Naive thymus-derived CD4-positive, alpha-beta T cell (primary cell): ENCODE data around the gene SPTBN2. TPM values are rescaled to one million over a fixed set of nuclear protein-coding genes. Genes with fewer than 3 reads are reported as not detected.

Experiments
- ATAC-seq: fragments of 150-1000 bp; cut with Tn5 transposase; 2 replicates; pipeline ENCODE4 v1.10.0; 2021; ENCODE audit warnings: mild to moderate bottlenecking, moderate library complexity
- CTCF ChIA-PET: fragments of 350-600 bp; sonication (Branson Sonifier 250); formaldehyde crosslinking; loops from one replicate; lab custom pipeline; 2021; ENCODE audit warnings: antibody characterized with exemption; lab: Charles Lee
- POLR2A ChIA-PET: fragments of 350-600 bp; sonication (Branson Sonifier 250); formaldehyde crosslinking; loops from one replicate; lab custom pipeline; 2021; ENCODE audit warnings: antibody characterized with exemption, inconsistent platforms; lab: Charles Lee
- DNase-seq, 9 donors: peaks; one replicate each; pipeline versions ENCODE4 v3.0.0 to v3.0.0-alpha.2; 2020 to 2022; ENCODE audit warnings: mixed read lengths in 1 of 9
- H3K27ac ChIP-seq: one replicate; pipeline ENCODE4 v1.7.0; 2013; ENCODE audit warnings: mild to moderate bottlenecking, low read depth, low read length, moderate library complexity
- H3K27me3 ChIP-seq, 2 donors: one replicate each; pipeline ENCODE4 v1.7.0; 2013; ENCODE audit warnings: low read length in 2 of 2, mild to moderate bottlenecking in 2 of 2, moderate library complexity in 2 of 2; ENCODE audit not compliant: control insufficient read depth in 2 of 2, insufficient read depth in 2 of 2
- H3K36me3 ChIP-seq, 3 experiments: 1 replicate in 2 of 3; 2 replicates in 1 of 3; pipeline ENCODE4 v1.7.0; 2013; ENCODE audit warnings: low read length in 3 of 3, mild to moderate bottlenecking in 3 of 3, moderate library complexity in 1 of 3; ENCODE audit not compliant: insufficient read depth in 3 of 3, control insufficient read depth in 2 of 3
- H3K4me1 ChIP-seq, 2 donors: one replicate each; pipeline ENCODE4 v1.7.0; 2013; ENCODE audit warnings: low read length in 2 of 2, mild to moderate bottlenecking in 2 of 2, moderate library complexity in 1 of 2; ENCODE audit not compliant: control insufficient read depth in 2 of 2, insufficient read depth in 2 of 2
- H3K4me3 ChIP-seq: 2 replicates; pipeline ENCODE4 v1.7.0; 2013; ENCODE audit warnings: mild to moderate bottlenecking, low read length
- H3K9me3 ChIP-seq, 3 experiments: 1 replicate in 2 of 3; 2 replicates in 1 of 3; pipeline ENCODE4 v1.7.0; 2013; ENCODE audit warnings: low read length in 3 of 3; ENCODE audit not compliant: control insufficient read depth in 2 of 3
- H3K27ac Mint-ChIP-seq, 9 donors: one replicate each; pipeline ENCODE4 v1.8.0; 2020 to 2022; ENCODE audit warnings: mixed read lengths in 9 of 9, mild to moderate bottlenecking in 8 of 9, moderate library complexity in 5 of 9, inconsistent platforms in 2 of 9
- H3K27me3 Mint-ChIP-seq, 5 donors: one replicate each; pipeline ENCODE4 v1.8.0; 2021 to 2022; ENCODE audit warnings: mixed read lengths in 5 of 5, mild to moderate bottlenecking in 1 of 5
- H3K36me3 Mint-ChIP-seq, 5 donors: one replicate each; pipeline ENCODE4 v1.8.0; 2020 to 2022; ENCODE audit warnings: mixed read lengths in 5 of 5, mild to moderate bottlenecking in 3 of 5, inconsistent platforms in 1 of 5
- H3K4me1 Mint-ChIP-seq, 7 donors: one replicate each; pipeline ENCODE4 v1.8.0; 2020 to 2022; ENCODE audit warnings: mixed read lengths in 7 of 7, mild to moderate bottlenecking in 3 of 7, inconsistent platforms in 1 of 7
- H3K4me3 Mint-ChIP-seq, 10 donors: one replicate each; pipeline ENCODE4 v1.8.0; 2020 to 2022; ENCODE audit warnings: mild to moderate bottlenecking in 10 of 10, mixed read lengths in 10 of 10, moderate library complexity in 6 of 10, inconsistent platforms in 2 of 10
- H3K9me3 Mint-ChIP-seq, 11 donors: one replicate each; pipeline ENCODE4 v1.8.0; 2020 to 2022; ENCODE audit warnings: mixed read lengths in 11 of 11, mild to moderate bottlenecking in 4 of 11, inconsistent platforms in 1 of 11, moderate library complexity in 1 of 11
- intact Hi-C, 2 donors: fragments of 100-400 bp; cut with micrococcal nuclease; formaldehyde crosslinking; loops; one replicate each; pipeline ENCODE4 v1.15.1; 2023
- polyA plus RNA-seq, 2 donors: library from polyadenylated mRNA; unstranded; fragments of 300-500 nt; fragmentation: Illumina TruSeq; gene quantifications; one replicate each; pipeline ENCODE4 v1.2.3, GENCODE V29; 2021
- total RNA-seq, 6 experiments: library from RNA in 5 of 6; stranded (reverse) in 5 of 6; gene quantifications; 1 replicate in 5 of 6; 2 replicates in 1 of 6; pipeline ENCODE4 v1.2.3 and lab custom pipeline; 2021 to 2026

SPTBN2 gene
- total and polyA plus RNA-seq, 7 experiments from 2014 or later: 0.02 to 0.98 (median 0.13) TPM; not detected in 3

DNA sequence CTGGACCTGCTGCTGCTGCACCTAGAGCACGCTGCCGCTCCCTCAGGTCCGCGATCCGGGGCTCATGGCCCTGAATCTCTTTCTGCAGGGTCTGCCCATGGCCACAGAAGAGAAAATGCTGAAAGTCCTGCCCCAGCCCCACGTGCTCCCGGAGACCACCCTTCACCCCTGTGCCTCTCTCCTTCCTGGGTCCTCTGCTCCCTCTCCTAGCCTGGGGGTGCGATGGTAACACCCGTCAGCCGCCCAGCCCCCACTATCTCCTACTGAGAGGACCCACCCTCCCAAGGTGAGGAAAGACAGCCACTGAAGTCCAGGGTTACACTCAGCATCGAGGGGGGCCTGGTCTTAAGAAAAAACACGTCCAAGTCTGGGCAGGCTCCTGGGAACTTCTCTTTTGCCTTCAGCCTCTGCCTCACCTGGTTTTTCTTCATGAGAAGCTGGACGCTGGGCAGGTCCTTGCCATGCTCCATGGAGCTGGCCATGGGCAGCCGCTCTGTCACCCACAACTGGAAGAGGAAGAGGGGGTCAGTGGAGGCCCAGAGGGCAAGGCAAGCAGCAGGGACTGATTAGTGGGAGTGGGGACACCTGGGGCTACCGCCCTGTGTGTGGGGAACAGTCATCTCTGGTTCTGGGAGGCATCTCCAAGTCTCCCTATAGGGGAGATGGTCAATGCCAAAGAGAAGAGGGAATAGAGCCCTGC is 35.5 kb downstream of the SPTBN2 start:
- Histone ChIP-seq H3K36me3 (no peaks in the 10 kb centered on the region), H3K27me3 (no peaks in the 10 kb centered on the region)
- H3K4me1 Mint-ChIP-seq: peaks cover 0 to 5% (median 0%) of the 10 kb centered on the region in 7 donors

DNA sequence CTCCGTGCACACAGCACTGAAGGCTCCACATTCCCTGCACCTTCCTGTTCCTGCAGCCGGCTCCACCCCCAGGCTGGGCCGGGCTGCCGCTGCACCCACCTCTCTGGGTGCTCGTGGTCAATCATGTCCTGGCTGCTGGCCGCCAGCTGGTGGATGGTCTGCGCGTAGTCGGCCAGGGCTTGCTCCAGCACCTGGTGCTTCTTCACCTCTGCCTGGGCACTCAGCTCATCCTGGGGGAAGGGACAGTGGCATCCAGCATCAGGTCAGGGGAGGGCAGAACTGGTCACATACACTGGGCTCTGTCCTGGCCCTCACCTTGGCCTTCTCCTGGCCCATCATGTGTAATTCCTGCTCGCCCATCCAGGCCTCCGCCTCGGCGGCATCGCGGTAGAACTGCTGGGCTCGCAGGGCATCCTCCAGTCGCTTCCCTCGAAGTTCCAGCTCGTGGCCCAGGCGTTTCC is 36.1 kb downstream of the SPTBN2 start:
- DNase-seq (no peak), ATAC-seq (no peak)
- Histone ChIP-seq H3K4me3 (no peak overlapping the region), H3K9me3 (no peaks in the 10 kb centered on the region), H3K36me3 (no peaks in the 10 kb centered on the region), H3K27ac (no peak overlapping the region), H3K27me3 (no peaks in the 10 kb centered on the region), H3K4me1 (no peaks in the 10 kb centered on the region)
- POLR2A ChIA-PET: no interaction called here
- Mint-ChIP-seq H3K36me3 (no peaks in the 10 kb centered on the region), H3K27me3 (peaks cover 0 to 6% (median 0%) of the 10 kb centered on the region in 5 donors), H3K4me1 (peaks cover 0 to 5% (median 0%) of the 10 kb centered on the region in 7 donors), H3K4me3 (no peak overlapping the region), H3K9me3 (peaks cover 0 to 2% (median 0%) of the 10 kb centered on the region in 11 donors), H3K27ac (no peak overlapping the region)
- CTCF ChIA-PET: interaction anchor here (0.6 to 1.2 kb wide), 7 partner anchors 33 to 381 kb away, joined by 3 to 5 read pairs (median 3); no protein-coding TSS in a partner anchor
- intact Hi-C loops: no loop called here

More for the DNA sequence above, 35.5 kb downstream of the SPTBN2 start:
- POLR2A ChIA-PET: interaction anchor here (0.9 kb wide), 1 partner anchor 16 kb away, joined by 3 read pairs; the partner anchor contains the start of gene RBM4B
- CTCF ChIA-PET: interaction anchor here (0.6 to 1.2 kb wide), 5 partner anchors 8 to 380 kb away, joined by 3 to 5 read pairs (median 3); no protein-coding TSS in a partner anchor
- no peak overlapping the region for H3K4me3 Mint-ChIP-seq
- H3K36me3 Mint-ChIP-seq: no peaks in the 10 kb centered on the region
- no peak for ATAC-seq
- Histone ChIP-seq H3K27ac (no peak overlapping the region), H3K9me3 (no peaks in the 10 kb centered on the region), H3K4me1 (no peaks in the 10 kb centered on the region), H3K4me3 (no peak overlapping the region)
- H3K27me3 Mint-ChIP-seq: peaks cover 0 to 3% (median 0%) of the 10 kb centered on the region in 5 donors
- intact Hi-C loops: loop anchor here (1.0 kb wide), 5 partner anchors 141 to 378 kb away; no protein-coding TSS in a partner anchor
- H3K27ac Mint-ChIP-seq: no peak overlapping the region
- no peak for DNase-seq
- H3K9me3 Mint-ChIP-seq: peaks cover 0 to 2% (median 0%) of the 10 kb centered on the region in 11 donors

DNA sequence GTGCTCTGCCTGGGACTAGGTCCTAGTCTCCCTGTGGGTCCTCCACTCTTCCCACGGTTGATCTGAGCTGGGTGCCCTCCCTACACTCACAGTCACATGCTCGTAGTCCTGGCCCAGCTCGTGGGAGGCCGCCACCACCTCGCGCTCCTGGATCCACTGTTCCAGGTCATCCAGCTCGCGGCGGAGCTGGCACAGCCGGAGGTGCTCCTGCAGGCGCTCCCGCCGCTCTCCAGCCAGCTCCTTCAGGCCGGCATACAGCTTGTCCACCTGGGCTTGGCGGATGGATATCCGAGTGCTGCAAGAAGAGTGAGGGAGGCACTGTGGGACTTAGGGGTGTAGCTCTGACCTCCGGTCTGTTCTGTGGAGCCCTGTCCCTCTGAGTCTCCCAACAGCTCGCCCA is 36.6 kb downstream of the SPTBN2 start:
- no peaks in the 10 kb centered on the region for H3K36me3 ChIP-seq
- peaks cover 0 to 6% (median 0%) of the 10 kb centered on the region in 5 donors for H3K27me3 Mint-ChIP-seq
- peaks cover 0 to 2% (median 0%) of the 10 kb centered on the region in 11 donors for H3K9me3 Mint-ChIP-seq
- no peaks in the 10 kb centered on the region for H3K27me3 ChIP-seq
- DNase-seq: no peak
- no peak overlapping the region for H3K4me3 Mint-ChIP-seq
- H3K36me3 Mint-ChIP-seq: no peaks in the 10 kb centered on the region
- no peaks in the 10 kb centered on the region for H3K4me1 ChIP-seq
- H3K27ac Mint-ChIP-seq: no peak overlapping the region
- no peak overlapping the region for H3K4me3 ChIP-seq
- peaks cover 0 to 5% (median 0%) of the 10 kb centered on the region in 7 donors for H3K4me1 Mint-ChIP-seq
- no peaks in the 10 kb centered on the region for H3K9me3 ChIP-seq
- POLR2A ChIA-PET: no interaction called here
- no peak overlapping the region for H3K27ac ChIP-seq
- no peak for ATAC-seq
- intact Hi-C loops: no loop called here
- CTCF ChIA-PET: interaction anchor here (0.7 to 1.2 kb wide), 5 partner anchors 33 to 381 kb away, joined by 3 read pairs; no protein-coding TSS in a partner anchor

DNA sequence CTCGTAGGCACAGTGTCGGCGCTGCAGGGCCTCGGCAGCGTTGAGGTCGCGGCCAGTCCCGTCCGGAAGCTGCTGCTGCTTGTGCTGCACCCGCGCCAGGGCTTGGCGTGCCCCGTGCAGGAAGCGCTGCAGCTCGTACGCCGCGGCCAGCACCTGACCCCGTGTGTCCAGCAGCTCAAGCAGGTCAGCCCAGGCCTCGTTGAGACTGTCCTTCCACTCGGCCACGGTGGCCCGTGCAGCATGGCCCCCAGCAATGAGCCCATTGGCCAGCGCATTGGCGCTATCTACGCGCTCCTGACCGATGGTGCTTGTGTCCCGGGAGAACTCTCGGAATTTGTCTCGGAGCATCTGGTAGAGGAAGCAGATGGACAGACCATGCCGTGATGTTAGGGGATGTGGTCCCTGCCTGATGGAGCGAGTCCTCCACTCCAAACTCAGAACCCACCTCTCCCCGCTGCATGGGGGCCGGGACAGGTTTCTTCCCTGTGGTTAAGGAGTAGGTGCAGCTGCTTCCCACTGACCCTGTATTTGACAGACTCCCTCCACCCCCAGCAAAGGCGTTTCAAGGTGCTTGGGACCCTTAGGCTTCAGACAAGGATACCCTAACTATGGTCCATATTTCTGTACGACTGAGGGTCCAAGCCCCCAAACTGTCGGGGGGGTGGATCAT is 37.6 kb downstream of the SPTBN2 start:
- Histone ChIP-seq H3K27me3 (no peaks in the 10 kb centered on the region), H3K4me1 (no peaks in the 10 kb centered on the region), H3K36me3 (no peaks in the 10 kb centered on the region), H3K9me3 (no peaks in the 10 kb centered on the region), H3K27ac (no peak overlapping the region), H3K4me3 (no peak overlapping the region)
- H3K4me1 Mint-ChIP-seq: peaks cover 0 to 5% (median 0%) of the 10 kb centered on the region in 7 donors
- ChIA-PET CTCF (no interaction called here), POLR2A (no interaction called here)
- intact Hi-C loops: no loop called here
- DNase-seq (no peak), ATAC-seq (no peak)
- H3K27me3 Mint-ChIP-seq: peaks cover 0 to 6% (median 0%) of the 10 kb centered on the region in 5 donors
- H3K9me3 Mint-ChIP-seq: peaks cover 0 to 2% (median 0%) of the 10 kb centered on the region in 11 donors
- H3K4me3 Mint-ChIP-seq: no peak overlapping the region
- no peaks in the 10 kb centered on the region for H3K36me3 Mint-ChIP-seq
- no peak overlapping the region for H3K27ac Mint-ChIP-seq

DNA sequence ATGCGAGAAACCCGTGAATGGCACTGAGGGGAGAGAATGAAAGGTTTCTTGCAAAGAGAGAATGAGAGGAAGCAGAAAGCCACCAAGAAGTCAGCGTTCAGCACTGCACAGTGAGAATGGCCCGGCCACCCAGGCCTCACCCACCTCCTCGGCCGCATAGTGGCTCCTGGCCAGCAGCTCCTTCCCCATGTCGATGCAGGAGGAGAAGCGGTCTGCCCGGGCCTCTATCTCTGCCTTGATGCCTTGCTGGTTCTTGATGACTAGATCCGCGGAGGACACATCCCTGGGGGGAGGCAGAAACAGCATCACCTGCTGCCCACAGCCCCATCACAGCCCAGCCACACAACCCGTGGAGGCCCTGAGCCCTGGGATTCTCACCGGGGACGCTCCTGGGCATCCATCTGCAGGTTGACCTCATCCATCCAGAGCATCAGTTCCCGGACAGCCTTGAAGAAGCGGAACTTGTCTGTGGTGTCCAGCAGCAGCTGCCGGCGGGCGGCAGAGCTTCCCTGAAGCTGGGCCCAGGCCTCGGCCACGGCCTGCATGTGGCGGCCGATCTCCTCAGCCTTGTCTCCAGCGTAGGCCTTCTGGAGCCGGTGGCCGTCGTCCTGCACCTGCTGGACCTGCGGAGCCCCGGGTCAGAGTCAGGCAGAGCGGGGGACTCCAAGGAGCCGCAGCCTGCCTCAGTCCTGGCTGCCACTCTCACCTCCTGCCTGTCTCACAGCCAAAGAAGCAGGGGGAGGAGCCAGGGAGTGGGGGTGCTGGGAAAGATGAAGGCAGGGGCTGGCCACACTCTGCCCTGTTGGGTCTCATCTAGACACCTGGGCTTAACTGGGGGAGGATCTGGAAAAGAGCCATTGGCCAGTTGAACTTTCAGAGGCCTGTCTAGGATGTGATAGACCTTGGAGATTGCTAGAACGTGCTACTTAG is 39.1 kb downstream of the SPTBN2 start:
- Histone ChIP-seq H3K4me3 (no peak overlapping the region), H3K27me3 (no peaks in the 10 kb centered on the region), H3K9me3 (no peaks in the 10 kb centered on the region), H3K27ac (no peak overlapping the region), H3K4me1 (no peaks in the 10 kb centered on the region), H3K36me3 (no peaks in the 10 kb centered on the region)
- Mint-ChIP-seq H3K36me3 (no peaks in the 10 kb centered on the region), H3K4me3 (no peak overlapping the region), H3K9me3 (peaks cover 0 to 2% (median 0%) of the 10 kb centered on the region in 11 donors), H3K27me3 (peaks cover 0 to 6% (median 0%) of the 10 kb centered on the region in 5 donors), H3K4me1 (peaks cover 0 to 5% (median 0%) of the 10 kb centered on the region in 7 donors), H3K27ac (no peak overlapping the region)
- DNase-seq: no peak
- ChIA-PET POLR2A (no interaction called here), CTCF (interaction anchor here (0.6 kb wide), 1 partner anchor 246 kb away, joined by 3 read pairs; no protein-coding TSS in a partner anchor)
- intact Hi-C loops: no loop called here
- no peak for ATAC-seq
